ENCODE measurements around the gene DPEP1.
"Not testable (repeated sequence)": the region's sequence is repeated elsewhere in the genome, so short reads cannot be mapped to it uniquely, and the experiment has no call there.

DPEP1 gene

DNA sequence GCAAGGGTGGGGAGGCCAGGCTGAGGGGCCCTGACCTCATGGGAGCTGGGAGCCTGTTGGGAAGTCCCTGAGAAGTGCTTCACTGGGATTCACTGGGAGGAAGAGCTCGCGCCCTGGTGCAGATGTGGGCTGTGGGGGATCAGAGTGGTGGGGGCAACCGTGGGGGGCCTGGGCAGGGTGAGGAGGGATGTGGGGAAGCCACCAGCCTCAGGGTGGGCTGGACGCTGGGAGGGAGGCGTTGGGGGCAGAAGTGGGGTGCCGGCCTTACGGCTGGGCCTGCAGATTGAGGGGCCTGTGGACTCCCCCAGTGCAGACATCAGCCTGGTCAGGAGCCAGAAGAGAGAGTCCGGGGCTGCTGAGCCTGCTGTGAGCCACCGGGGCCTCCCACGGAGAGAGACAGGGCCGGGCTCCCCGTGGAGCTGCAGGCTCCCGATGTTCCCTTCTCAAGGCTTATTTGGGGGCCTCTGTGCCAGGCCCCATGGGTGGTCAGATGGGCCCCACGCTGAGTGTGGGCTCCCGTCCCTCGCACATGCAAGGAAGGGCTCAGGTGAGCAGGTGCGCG lies 7.8 kb downstream of the DPEP1 start:
- no peak for DNase-seq

DNA sequence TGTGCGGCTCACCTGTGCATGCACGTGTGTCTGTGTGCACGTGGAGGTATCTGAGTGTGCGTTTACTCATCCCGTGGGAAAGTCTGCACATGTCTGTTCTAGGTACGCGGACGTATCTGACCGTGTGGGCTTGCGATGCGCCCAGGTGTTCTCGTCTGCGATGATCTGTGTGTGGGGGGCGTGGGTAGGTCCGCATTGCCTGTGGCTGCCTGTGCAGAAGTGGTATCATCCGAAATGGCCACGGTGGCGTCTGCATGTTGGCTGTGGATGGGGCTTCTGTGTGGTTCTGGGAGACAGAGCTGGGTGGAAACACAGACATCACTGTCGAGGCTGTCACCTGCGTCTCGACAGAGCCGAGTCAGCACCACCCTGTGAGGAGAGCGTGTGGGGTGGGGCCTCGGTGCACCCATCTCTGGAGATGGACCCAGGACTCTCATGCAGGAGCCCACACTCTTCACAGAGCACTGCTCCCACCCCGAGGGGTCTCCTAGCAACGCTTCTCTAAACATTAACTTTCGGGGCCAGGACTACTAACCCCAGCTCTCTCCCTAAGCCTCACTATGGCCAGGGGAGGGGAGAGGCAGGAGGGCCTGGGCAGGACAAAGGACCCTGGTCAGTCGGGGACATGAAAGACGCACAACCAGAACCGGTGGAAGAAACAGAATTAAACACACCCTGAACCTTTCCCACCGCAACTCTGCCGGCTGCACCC lies 8.4 kb downstream of the DPEP1 start:
- DNase-seq: no peak

DNA sequence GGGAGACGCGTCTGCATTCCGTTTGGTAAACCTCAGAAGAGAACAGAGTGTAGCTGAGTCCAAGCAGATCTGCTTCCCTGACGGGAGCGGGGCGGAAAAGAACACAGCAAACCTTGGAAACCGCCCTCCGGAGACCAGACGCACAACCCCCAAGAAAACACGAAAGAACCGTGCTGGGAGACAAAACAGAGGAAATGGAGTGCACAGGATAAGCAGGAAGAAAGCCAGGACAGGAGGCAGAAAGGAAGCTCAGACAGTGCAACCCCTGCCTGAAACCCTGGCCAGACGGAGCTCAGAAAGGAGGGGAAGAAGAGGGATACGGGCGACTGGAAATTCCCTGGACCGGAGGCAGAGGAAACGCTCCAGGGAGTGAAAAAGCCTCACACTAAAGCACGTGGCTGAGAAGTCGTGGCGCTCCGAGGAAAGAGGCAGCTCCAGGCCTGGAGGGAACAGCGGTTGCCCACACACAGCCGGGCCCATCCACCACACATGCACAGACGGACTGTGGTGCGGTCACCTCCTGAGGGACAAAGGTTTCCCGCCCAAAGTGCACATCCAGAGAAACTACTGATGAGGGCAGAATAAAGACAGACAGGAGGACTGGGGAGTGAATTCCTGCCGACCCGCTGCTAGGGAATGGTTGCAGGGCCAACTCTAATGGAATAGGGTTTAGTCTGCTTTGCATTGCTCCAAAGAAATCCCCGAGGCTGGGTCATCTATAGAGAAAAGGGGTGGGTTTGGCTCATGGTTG lies 10.2 kb downstream of the DPEP1 start:
- DNase-seq: no peak

DNA sequence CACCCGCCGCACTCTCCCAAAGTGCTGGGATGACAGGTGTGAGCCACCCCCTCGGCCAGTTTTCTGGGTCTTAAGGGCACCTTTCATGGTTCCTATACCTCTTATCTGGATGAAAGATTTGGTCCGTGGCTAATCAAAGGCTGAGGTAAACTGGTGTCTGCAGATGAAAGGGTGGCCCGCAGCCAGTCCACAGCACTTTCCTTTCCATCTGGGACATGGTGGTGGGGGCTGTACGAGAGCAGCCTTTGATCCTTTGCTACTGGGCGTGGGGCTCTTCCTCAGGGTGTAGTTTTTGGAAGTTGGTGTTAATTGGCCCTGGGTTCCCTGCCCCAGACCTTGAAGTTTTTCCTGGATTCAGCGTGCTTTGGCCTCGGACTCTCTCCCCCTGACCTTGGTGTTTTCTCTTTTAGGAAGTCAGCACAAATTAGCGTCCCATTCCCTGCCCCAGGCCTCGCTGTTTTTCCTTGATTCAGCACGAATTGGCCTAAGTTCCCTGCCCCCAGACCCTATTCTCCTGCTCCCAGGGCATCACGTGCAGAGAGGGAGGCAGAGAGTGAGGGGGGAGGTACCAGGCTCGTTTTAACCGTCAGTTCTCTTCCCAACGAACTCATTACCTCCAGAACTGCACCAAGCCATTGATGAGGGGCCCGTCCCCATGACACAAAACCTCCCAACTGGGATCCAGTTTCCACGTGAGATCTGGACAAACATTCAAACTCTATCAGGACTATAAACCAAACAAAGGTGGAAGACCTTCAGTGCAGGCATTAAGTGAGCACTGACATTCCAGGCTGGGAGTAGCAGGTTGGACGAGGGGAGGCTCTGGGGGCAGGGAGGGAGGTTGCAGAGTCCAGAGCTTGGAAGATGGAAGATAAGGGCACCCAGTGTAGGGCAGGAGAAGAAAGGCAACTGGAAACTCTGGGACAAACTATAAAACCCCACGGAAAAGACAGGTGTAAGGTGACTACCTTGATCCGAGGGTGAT lies 11.6 kb downstream of the DPEP1 start:
- no peak for DNase-seq

DNA sequence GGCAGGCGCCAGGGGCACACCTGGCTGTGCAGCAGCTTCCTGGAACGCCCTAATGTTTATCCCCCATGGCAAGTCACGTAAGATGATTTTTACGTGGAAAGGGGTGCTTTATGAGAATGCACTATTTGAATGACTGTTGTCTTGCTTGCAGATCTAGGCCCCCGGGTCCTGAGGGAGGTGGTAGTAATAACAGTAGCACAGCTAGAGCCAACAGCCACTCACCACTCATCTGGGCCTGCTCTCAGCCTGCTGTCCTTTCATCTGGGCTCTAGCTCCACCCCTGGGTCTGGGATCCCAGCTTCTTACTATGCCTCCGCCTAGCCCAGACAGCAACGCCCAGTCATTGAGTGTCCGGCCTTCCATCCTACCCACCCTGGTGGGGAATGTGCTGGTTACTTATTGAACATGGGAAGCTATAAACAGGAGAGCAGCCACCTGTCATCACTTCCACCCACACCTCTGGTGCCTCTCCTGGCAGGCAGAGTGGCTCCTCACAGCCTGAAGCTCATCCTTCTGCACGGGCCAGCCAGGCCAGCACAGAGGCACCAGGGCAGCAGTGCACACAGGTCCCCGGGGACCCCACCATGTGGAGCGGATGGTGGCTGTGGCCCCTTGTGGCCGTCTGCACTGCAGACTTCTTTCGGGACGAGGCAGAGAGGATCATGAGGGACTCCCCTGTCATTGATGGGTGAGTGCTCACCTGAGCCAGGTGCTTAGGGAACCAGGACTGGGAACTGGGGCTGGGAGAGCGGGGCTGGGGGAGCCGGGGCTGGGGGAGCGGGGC lies 16.6 kb downstream of the DPEP1 start:
- no peak for DNase-seq

DNA sequence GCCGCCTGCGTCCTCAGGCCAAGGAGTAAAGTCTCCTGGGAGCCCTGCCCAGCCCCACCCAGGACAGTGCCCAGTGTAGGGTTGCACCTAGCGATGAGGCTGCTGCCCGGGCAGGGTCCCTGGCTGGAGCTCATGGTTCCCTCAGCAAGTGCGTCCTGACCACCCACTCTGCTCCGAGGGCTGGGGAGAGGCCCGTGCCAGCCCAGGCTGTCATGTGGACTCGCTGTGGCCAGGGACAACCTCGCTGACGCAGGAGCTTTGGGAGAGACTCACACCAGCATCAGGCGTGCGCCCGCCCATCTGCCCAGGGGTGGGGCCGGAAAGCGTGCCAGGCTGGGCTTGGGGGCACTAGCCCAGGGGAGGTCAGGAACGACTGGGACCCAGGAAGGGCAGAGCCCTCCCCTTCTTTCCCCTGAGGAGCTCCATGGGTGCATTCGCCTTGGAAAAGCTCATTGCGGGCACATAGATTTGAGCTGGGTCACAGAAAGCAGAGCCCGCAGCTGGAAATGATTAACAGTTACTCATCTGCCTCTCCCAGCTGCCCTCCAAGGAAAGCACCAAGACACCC lies 19.7 kb downstream of the DPEP1 start:
- DNase-seq: no peak

DNA sequence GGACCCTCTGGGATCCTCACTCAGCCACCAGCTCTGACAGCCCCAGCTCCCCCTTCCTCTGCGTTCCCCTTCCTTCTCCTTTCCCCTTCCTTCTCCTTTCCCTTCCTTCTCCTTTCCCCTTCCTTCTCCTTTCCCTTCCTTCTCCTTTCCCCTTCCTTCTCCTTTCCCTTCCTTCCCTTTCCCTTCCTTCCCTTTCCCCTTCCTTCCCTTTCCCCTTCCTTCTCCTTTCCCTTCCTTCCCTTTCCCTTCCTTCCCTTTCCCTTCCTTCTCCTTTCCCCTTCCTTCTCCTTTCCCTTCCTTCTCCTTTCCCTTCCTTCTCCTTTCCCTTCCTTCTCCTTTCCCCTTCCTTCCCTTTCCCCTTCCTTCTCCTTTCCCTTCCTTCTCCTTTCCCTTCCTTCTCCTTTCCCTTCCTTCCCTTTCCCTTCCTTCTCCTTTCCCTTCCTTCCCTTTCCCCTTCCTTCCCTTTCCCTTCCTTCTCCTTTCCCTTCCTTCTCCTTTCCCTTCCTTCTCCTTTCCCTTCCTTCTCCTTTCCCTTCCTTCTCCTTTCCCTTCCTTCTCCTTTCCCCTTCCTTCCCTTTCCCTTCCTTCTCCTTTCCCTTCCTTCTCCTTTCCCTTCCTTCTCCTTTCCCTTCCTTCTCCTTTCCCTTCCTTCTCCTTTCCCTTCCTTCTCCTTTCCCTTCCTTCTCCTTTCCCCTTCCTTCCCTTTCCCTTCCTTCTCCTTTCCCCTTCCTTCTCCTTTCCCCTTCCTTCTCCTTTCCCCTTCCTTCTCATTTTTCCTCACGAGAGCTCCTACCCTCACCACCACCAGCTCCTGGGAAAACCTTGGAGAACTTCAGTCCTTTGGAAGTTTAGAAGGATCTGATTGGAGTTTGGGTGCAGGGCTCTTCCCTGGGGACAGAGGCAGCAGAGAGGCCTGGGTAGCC lies 21.3 kb downstream of the DPEP1 start:
- not testable (repeated sequence) for DNase-seq

DNA sequence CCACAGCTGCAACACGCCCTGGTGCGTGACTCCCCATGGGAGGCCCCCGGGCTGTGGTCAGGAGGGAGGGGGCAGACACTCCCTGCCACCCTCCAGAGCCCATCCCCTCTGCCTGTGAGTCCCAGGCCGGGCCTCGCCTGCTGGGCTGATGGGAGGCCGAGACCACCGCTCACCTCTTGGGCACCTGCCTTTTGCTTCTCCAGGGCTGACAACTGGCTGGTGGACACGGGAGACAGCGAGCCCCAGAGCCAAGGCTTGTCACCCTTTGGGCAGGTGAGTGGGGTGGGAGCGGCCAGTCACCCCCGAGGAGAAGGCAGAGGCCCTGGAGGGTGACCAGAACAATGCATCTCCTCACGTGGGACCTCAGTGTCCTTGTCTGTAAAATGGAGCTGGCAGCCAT lies 23.2 kb downstream of the DPEP1 start:
- no peak for DNase-seq

DNA sequence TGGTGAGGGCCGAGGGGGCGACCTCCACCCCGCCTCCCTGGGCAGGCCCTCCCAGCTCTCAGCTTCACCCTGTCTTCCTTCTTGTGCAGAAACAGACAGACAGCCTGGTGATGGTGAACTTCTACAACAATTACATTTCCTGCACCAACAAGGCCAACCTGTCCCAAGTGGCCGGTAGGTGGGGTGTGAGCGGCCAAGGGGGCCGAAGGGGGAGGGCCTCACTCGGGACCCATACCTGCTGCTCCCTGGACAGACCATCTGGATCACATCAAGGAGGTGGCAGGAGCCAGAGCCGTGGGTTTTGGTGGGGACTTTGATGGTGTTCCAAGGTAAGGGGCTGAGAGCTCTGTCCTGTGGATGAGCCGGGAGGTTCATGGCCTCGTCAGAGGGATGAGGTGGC lies 23.9 kb downstream of the DPEP1 start:
- no peak for DNase-seq

DNA sequence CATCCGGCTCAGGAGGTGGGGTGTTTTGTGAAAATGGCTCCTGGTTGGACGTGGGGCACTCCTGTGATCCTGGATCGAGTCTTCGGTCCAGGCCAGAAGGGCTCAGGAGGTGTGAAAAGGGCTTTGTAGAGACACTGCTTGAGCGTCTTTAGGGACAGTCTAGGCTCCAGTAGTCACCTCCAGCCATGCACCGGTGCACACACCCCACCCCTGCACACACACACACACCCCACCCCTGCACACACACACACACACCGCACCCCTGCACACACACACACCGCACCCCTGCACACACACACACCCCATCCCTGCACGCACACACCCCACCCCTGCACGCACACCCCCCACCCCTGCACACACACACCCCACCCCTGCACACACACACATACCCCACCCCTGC lies 25.0 kb downstream of the DPEP1 start:
- no peak for DNase-seq

DNA sequence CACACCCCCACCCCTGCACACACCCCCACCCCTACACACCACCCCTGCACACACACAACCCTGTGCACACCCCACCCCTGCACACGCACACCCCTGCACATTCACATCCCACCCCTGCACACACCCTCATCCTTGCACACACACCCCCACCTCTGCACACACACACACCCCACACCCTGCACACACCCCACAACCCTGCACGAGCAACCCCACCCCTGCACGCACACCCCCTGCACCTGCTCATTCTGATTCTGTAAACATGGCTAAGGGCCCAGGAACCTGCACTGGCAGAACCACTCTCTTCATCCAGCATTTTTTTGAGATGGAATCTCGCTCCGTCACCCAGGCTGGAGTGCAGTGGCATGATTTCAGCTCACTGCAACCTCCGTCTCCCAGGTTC lies 25.9 kb downstream of the DPEP1 start:
- no peak for DNase-seq

DNA sequence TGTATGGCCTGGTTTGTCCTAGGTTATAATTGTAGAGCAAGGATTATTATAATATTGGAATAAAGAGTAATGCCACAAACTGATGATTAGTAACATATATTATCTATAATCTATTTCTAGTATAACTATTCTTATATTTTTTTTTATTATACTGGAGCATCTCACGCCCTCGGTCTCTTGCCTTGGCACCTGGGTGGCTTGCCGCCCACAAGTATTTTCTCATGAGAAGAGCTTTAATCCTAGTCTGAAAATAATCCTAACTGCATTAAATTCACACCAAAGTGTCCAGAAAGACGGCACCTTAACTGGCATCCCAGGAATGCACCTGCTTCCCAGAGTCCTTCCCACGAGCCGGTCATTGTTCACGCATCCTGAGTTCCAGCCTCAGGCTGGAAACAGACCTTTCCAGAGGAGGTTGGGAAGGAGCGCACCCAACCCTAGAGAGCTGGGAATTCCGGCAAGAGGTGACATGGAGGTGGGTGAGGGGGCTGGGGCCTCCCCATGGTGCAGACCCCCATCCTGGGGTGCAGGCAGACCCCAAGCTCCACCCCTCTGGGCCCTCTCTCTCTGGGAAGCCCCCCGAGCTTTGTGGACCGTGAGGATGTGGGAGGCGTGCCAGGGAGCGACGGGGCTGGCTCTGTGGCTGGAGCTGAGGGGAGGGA lies 28.1 kb downstream of the DPEP1 start:
- no peak for DNase-seq

DNA sequence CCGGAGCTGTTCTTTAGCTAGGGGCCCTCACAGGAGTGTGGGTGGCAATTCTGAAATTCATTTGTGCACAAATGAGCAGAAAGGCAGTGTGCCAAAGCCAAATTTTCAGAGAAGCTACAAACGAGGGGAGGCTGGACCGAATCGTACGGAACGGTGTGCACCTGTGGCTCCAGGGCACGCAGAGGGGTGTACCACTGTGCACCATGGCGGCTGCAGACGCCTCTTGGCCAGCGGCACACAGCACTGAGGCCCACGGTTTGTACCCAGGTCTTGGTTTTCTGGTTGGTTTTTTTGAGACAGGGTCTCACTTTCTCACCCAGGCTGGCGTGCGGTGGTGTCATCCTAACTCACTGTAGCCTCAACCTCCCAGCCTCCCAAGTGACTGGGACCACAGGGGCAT lies 29.1 kb downstream of the DPEP1 start:
- DNase-seq: no peak

DNA sequence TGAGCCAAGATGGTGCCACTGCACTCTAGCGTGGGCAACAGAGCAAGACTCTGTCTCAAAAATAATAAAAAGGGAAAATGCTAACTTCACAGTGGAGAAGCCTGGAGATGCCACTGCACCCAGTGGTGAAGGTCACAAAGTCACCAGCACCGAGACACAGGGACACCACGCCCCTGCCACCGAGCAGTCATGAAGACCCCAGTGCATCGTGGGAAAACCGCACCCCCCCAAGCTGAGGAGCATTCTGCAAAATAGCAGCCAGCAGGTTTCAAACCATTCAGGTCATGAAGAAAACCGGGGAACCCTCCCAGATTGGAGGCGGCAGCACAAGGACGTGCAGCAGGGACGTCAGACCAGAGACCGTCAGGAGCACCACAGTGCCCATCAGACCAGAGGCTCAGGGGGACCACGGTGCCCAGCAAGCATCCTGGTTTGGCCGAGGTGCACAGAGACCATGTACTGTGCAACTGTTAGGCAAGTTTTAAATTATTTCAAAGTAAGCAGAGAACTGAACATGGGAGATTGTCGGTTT lies 30.4 kb downstream of the DPEP1 start:
- no peak for DNase-seq

DNA sequence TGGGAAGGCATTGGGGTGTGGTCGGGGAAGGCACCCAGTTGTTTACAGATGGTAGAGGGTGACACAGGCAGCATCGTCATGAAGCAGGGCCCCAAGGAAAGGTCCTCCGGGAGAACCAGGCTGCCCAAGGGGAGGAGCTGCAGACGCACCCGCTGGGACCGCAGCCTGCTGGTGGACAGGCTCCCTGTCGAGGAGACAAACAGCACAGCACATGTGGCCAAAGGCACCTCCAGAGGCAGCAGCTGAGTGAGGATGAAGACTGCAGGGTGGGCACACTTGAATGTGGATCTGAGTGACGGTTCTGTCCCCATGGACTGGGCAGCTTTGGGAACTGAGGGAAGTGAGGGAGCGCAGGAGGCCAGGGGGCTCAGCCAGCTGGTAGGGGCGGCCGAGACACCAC lies 31.7 kb downstream of the DPEP1 start:
- no peak for DNase-seq

DNA sequence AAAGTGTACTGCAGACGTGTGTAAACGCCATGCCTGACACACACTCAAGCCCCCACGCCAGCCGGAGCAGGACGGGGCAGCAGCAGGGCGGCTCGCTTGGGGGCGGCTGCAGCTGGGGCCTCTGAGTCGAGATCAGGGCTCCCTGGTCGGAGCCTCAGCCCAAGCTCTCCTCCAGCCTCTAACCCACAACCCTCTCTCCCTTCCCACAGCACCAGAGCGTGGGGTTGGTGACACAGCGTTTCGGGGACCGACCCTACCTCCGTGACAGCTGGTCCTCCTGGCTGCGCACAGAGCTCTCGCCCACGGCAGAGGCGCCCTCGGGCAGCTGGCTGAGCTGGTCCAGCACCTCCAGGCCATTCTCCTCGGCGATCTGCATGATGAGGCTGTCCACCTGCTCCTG lies 32.8 kb downstream of the DPEP1 start:
- no peak for DNase-seq

DNA sequence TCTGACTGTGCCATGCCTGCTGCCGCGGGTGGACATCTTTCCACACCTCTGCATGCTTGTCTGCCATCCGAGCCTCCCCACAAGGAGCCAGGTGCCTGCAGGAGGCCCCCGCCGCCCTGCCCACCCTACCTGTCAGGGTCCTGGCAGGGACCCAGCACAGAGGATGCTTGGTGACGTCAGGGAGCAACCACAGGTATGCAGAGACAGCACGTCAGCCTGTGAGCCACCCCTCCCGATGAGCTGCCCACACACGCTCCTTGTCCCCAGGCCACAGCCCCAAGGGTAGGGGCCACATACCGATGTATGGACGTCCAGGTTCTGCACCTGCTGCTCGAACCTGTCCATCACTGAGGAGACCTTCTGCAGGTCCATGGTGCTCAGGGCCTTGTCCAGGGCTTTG lies 33.5 kb downstream of the DPEP1 start:
- DNase-seq: no peak

DNA sequence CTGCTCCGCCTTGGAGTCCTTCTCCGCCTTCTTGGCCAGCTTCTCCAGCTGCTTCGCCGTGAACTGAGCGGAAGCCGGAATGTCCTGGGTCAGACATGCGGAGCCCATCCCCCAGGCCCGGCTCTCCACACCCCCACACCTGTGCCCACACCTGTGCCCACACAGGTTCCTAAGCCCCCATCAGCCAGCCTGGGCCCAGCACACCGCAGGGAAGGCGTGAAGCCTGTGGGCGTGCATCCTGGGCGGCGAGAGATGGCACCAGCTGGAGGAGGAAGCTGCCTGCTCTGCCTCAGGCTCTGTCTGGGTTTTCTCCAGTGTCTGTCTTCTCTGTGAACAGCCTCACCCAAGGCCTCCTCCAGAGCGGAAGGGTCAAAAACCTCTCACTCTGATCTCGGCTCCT lies 38.1 kb downstream of the DPEP1 start:
- DNase-seq: no peak

DNA sequence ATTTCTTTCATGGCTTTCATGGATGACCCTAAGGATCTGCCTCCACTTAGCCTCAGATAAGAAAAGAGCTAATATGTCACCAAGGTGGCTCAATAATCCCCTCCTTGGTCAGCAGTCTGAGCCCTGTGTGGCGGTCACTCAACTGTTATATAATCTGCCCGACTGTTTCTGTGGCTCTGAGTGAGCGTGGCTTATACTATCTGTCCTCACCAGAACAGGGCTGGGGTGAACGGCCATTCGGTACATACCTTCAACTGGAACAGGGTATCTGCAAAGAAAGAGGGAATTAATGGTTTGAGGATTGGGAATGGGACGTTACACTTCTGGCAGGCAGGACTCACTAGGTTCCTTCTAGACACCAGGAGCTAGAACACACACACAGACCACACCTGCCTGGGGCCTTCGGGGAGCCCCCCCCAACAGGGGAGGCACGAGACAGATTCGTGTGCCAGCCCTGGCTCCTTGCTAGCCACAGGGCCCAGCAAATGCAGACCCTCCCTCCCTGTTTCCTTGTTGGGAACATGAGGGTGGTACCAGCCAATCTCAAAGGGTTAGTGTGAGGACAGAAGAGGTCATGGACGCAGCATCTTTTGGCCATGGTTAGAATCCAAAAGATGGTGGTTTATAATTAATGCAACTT lies 40.3 kb downstream of the DPEP1 start:
- DNase-seq: no peak

Data from NCI-H2107 (cell line).